HepG2 (cell line): ENCODE measurements around the gene C19orf44. TPM values are rescaled to one million over a fixed set of nuclear protein-coding genes. Genes with fewer than 3 reads are reported as not detected.

ENCODE experiments used
- ATAC-seq: fragments of 200-7000 bp; cut with Tn5 transposase; 3 replicates; pipeline ENCODE4 v1.9.1; 2020; ENCODE audit warnings: mild to moderate bottlenecking, moderate library complexity
- BruUV-seq: library from RNA; stranded (reverse); fragments of 400-500 nt; replicated peaks from 2 replicates; lab custom pipeline; 2021; lab: Mats Ljungman, UMichigan
- CTCF ChIA-PET: fragments of 300-600 bp; formaldehyde crosslinking; extraction: SDS; loops from one replicate; lab custom pipeline; 2021; ENCODE audit warnings: low total read pairs, inconsistent platforms, low intra/inter-chr PET ratio; lab: Yijun Ruan, JAX
- POLR2A ChIA-PET: fragments of 350-600 bp; sonication (Branson Sonifier 250); formaldehyde crosslinking; loops from one replicate; lab custom pipeline; 2020; ENCODE audit warnings: antibody characterized with exemption, inconsistent platforms; lab: Yijun Ruan, JAX
- DNase-seq: peaks from one replicate; pipeline ENCODE4 v3.0.0-alpha.2; 2015; ENCODE audit warnings: low spot score
- FAIRE-seq: peaks from 3 replicates; lab custom pipeline; 2011; peaks lifted over from hg19 to GRCh38; lab: Jason Lieb, UNC
- H2AFZ ChIP-seq: one replicate; pipeline ENCODE4 v1.6.1; 2011; ENCODE audit warnings: low read length, inconsistent platforms
- H3K27ac ChIP-seq: fragments of 300-600 bp; 3 replicates; pipeline ENCODE4 v1.8.0; 2011; ENCODE audit warnings: mixed run types, mild to moderate bottlenecking, mixed read lengths, low read length, inconsistent platforms; ENCODE audit not compliant: insufficient read depth; ENCODE audit errors: extremely low read length
- H3K27me3 ChIP-seq, 2 experiments: fragments of 200-600 bp in 1 of 2; 2 replicates in 1 of 2; 3 replicates in 1 of 2; pipeline versions ENCODE4 v1.6.0 to v1.8.0; 2011; ENCODE audit warnings: low read length in 2 of 2, mild to moderate bottlenecking in 2 of 2, moderate library complexity in 2 of 2, inconsistent platforms in 1 of 2; ENCODE audit not compliant: insufficient read depth in 2 of 2, control insufficient read depth in 1 of 2
- H3K36me3 ChIP-seq, 2 experiments: fragments of 200-600 bp in 1 of 2; replicated peaks in 1 of 2; 2 replicates in 1 of 2; 3 replicates in 1 of 2; pipeline versions ENCODE4 v1.5.1 to v1.8.0; 2011; ENCODE audit warnings: low read length in 2 of 2, inconsistent platforms in 1 of 2; ENCODE audit not compliant: insufficient read depth in 2 of 2, control insufficient read depth in 1 of 2
- H3K4me1 ChIP-seq: 2 replicates; pipeline ENCODE4 v1.5.1; 2012; ENCODE audit warnings: low read length, inconsistent platforms; ENCODE audit not compliant: insufficient read depth
- H3K4me2 ChIP-seq: 2 replicates; pipeline ENCODE4 v1.6.0; 2011; ENCODE audit warnings: low read depth, low read length, inconsistent platforms
- H3K4me3 ChIP-seq, 3 experiments: fragments of 200-600 bp in 1 of 3; sonication (generic), shearing (Covaris generic) in 1 of 3; replicated peaks in 1 of 3; 2 replicates each; pipeline ENCODE4 v1.5.1; 2011 to 2016; ENCODE audit warnings: low read length in 3 of 3, inconsistent platforms in 2 of 3, low read depth in 2 of 3, mild to moderate bottlenecking in 2 of 3, control low read depth in 1 of 3, mixed read lengths in 1 of 3; ENCODE audit not compliant: insufficient read depth in 1 of 3
- H3K79me2 ChIP-seq: one replicate; pipeline ENCODE4 v1.6.1; 2011; ENCODE audit warnings: low read length, inconsistent platforms; ENCODE audit not compliant: insufficient read depth
- H3K9ac ChIP-seq: 2 replicates; pipeline ENCODE4 v1.6.0; 2011; ENCODE audit warnings: mild to moderate bottlenecking, low read depth, low read length, inconsistent platforms; ENCODE audit not compliant: insufficient read depth
- H3K9me3 ChIP-seq: 2 replicates; pipeline ENCODE4 v1.5.1; 2012; ENCODE audit warnings: mild to moderate bottlenecking, low read length
- H4K20me1 ChIP-seq: 2 replicates; pipeline ENCODE4 v1.6.0; 2011; ENCODE audit warnings: inconsistent platforms, mild to moderate bottlenecking, low read length, moderate library complexity; ENCODE audit not compliant: insufficient read depth
- HDAC1 ChIP-seq: sonication (generic); formaldehyde crosslinking; IDR thresholded peaks from 2 replicates; pipeline ENCODE4 v1.5.1; 2020; ENCODE audit warnings: mild to moderate bottlenecking, missing genetic modification reagents
- HNF4A ChIP-seq: sonication (generic); formaldehyde crosslinking; IDR thresholded peaks from 2 replicates; pipeline ENCODE4 v1.4.0; 2020; ENCODE audit warnings: missing genetic modification reagents
- HNRNPUL1 ChIP-seq: fragments of 200-400 bp; formaldehyde crosslinking; IDR thresholded peaks from 2 replicates; pipeline ENCODE4 v1.6.1; 2017; ENCODE audit warnings: low read depth, mild to moderate bottlenecking, low read length, moderate library complexity
- NONO ChIP-seq, 2 experiments: fragments of 450-650 bp in 1 of 2; sonication (generic) in 1 of 2; formaldehyde crosslinking in 1 of 2; IDR thresholded peaks in 1 of 2; conservative IDR thresholded peaks in 1 of 2; 2 replicates each; pipeline versions ENCODE4 v1.6.1 to v1.8.0; 2017 to 2022; ENCODE audit warnings: mild to moderate bottlenecking in 1 of 2, missing genetic modification reagents in 1 of 2, moderate library complexity in 1 of 2
- SRY ChIP-seq: sonication (generic); formaldehyde crosslinking; IDR thresholded peaks from 2 replicates; pipeline ENCODE4 v1.8.0; 2022; ENCODE audit warnings: mild to moderate bottlenecking, missing genetic modification reagents
- TBX2 ChIP-seq: sonication (generic); formaldehyde crosslinking; IDR thresholded peaks from 2 replicates; pipeline ENCODE4 v1.5.0; 2020; ENCODE audit warnings: missing genetic modification reagents, mild to moderate bottlenecking, borderline replicate concordance
- UBTF ChIP-seq: sonication (generic); formaldehyde crosslinking; IDR thresholded peaks from 2 replicates; pipeline ENCODE4 v1.4.0; 2020; ENCODE audit warnings: mild to moderate bottlenecking, missing genetic modification reagents
- ZNF263 ChIP-seq: sonication (generic); formaldehyde crosslinking; IDR thresholded peaks from 2 replicates; pipeline ENCODE4 v1.4.0; 2020; ENCODE audit warnings: missing genetic modification reagents
- ZNF281 ChIP-seq: sonication (generic); formaldehyde crosslinking; IDR thresholded peaks from 2 replicates; pipeline ENCODE4 v1.4.0; 2020; ENCODE audit warnings: missing genetic modification reagents, borderline replicate concordance
- ZNF354B ChIP-seq: sonication (generic); formaldehyde crosslinking; IDR thresholded peaks from 2 replicates; pipeline ENCODE4 v1.8.0; 2022; ENCODE audit warnings: mild to moderate bottlenecking, missing genetic modification reagents
- ZNF605 ChIP-seq: sonication (generic); formaldehyde crosslinking; IDR thresholded peaks from 2 replicates; pipeline ENCODE4 v1.8.0; 2022; ENCODE audit warnings: mild to moderate bottlenecking, missing genetic modification reagents
- ZNF616 ChIP-seq: sonication (generic); formaldehyde crosslinking; IDR thresholded peaks from 2 replicates; pipeline ENCODE4 v1.5.0; 2020; ENCODE audit warnings: low read depth, mild to moderate bottlenecking, missing genetic modification reagents
- ZNF691 ChIP-seq: sonication (generic); formaldehyde crosslinking; IDR thresholded peaks from 2 replicates; pipeline ENCODE4 v1.4.0; 2020; ENCODE audit warnings: missing genetic modification reagents, low read depth, mild to moderate bottlenecking, borderline replicate concordance
- ZNF749 ChIP-seq: sonication (generic); formaldehyde crosslinking; IDR thresholded peaks from 2 replicates; pipeline ENCODE4 v1.8.0; 2022; ENCODE audit warnings: mild to moderate bottlenecking, missing genetic modification reagents, moderate library complexity, borderline replicate concordance
- ZNF768 ChIP-seq: sonication (generic); formaldehyde crosslinking; IDR thresholded peaks from 2 replicates; pipeline ENCODE4 v1.4.0; 2020; ENCODE audit warnings: missing genetic modification reagents
- WGBS: methylation state at CpG from one replicate; pipeline ENCODE4 v1.1.6; 2017; ENCODE audit warnings: low lambda C conversion rate; 5-methylcytosine and 5-hydroxymethylcytosine counted together
- in situ Hi-C: cut with HindIII; loops from 2 replicates; pipeline ENCODE4 v1.10.0; 2017; ENCODE audit warnings: low pct_unique_long_range_greater_than_20kb; ENCODE audit not compliant: extremely low pct_ligation_motif_present
- intact Hi-C: fragments of 100-400 bp; cut with micrococcal nuclease; formaldehyde crosslinking; loops from one replicate; pipeline ENCODE4 v1.10.0; 2022; ENCODE audit not compliant: unreplicated experiment
- polyA plus RNA-seq, 8 experiments: library from polyadenylated mRNA; depleted of rRNA in 3 of 8; stranded (reverse) in 7 of 8; unstranded in 1 of 8; fragments of >200 nt; fragmentation: Illumina TruSeq in 4 of 8; extraction: Trizol in 4 of 8; gene quantifications; 2 replicates each; pipeline versions ENCODE4 v1.2.1 to v1.2.3, GENCODE V29; 2011 to 2016; ENCODE audit warnings: low read depth in 4 of 8, missing spikeins in 1 of 8, mixed read lengths in 1 of 8; ENCODE audit not compliant: insufficient read depth in 1 of 8
- total RNA-seq, 5 experiments: library from RNA; depleted of rRNA; stranded (reverse); fragments of >200 nt; fragmentation: Illumina TruSeq; extraction: Trizol; gene quantifications; 2 replicates each; pipeline ENCODE4 v1.2.3, GENCODE V29; 2016; ENCODE audit warnings: low read depth in 1 of 5

C19orf44 gene
- total and polyA plus RNA-seq, 2 of the 13 experiments (the other 11 are each of a cell fraction or from before 2014, with no cell fraction given): 3.2 to 4.3 TPM

GRCh38 chr19:16458391-16459341 lies 37.5 kb upstream of the C19orf44 start:
- BruUV-seq: no TSS peak
- DNase-seq (peak; percentile 38), FAIRE-seq (peak; percentile 66), ATAC-seq (peak; percentile 87)
- Histone ChIP-seq H4K20me1 (peaks cover 16% of the 10 kb centered on the region), H2AFZ (no peak overlapping the region), H3K36me3 (peaks cover 1 to 3% of the 10 kb centered on the region in 2 experiments; a peak in 1 of 5 replicates), H3K4me2 (peak overlapping the region; percentile 72), H3K4me1 (peaks cover 68% of the 10 kb centered on the region), H3K27ac (peak overlapping the region; percentile 50), H3K79me2 (peaks cover 94% of the 10 kb centered on the region), H3K9me3 (no peaks in the 10 kb centered on the region), H3K4me3 (peak overlapping the region in 1 of 3 experiments; percentile 61; a peak in 2 of 6 replicates), H3K27me3 (no peaks in the 10 kb centered on the region), H3K9ac (peak overlapping the region; percentile 33; the same call in 1 of the 2 replicates)
- WGBS: 63% methylated on average over 16 of the region's 25 CpGs
- intact Hi-C loops: no loop called here
- in situ Hi-C loops: no loop called here
- ChIA-PET POLR2A (interaction anchor here (1.2 to 1.8 kb wide), 3 partner anchors 12 to 35 kb away, joined by 3 to 5 read pairs (median 4); no protein-coding TSS in a partner anchor), CTCF (no interaction called here)
- TF ChIP-seq ZNF605 (0 out of 2 replicates have a peak, but pooled peaks have one; percentile 41), ZNF749 (CRISPR knock-in tag) (no peak), UBTF (CRISPR knock-in tag) (0 out of 2 replicates have a peak, but pooled peaks have one; percentile 24), ZNF281 (peak; percentile 47; the same call in 1 of the 2 replicates), SRY (peak; percentile 44; the same call in 1 of the 2 replicates), HNF4A (CRISPR knock-in tag) (peak; percentile 16; the same call in 1 of the 2 replicates), NONO (IDR thresholded peaks at IDR 0.05) (no peak), NONO (CRISPR knock-in tag; conservative IDR thresholded peaks at IDR 0.05) (0 out of 2 replicates have a peak, but pooled peaks have one; percentile 19), ZNF263 (CRISPR knock-in tag) (peak; percentile 92), TBX2 (CRISPR knock-in tag) (0 out of 2 replicates have a peak, but pooled peaks have one; percentile 20), ZNF354B (CRISPR knock-in tag) (no peak), HDAC1 (CRISPR knock-in tag) (peak; percentile 37; the same call in 1 of the 2 replicates), ZNF691 (CRISPR knock-in tag) (peak; percentile 33; the same call in 1 of the 2 replicates), ZNF616 (CRISPR knock-in tag) (peak; percentile 89; the same call in 1 of the 2 replicates), HNRNPUL1 (no peak), ZNF768 (peak; percentile 39; the same call in 1 of the 2 replicates)
